ES-I3 (cell line): Measurements from ENCODE around the gene KLHL10.

Experiments
- H3K36me3 ChIP-seq: 2 replicates; pipeline ENCODE4 v1.6.1; 2013; ENCODE audit warnings: mild to moderate bottlenecking, low read length, control low read depth, moderate library complexity; ENCODE audit not compliant: insufficient read depth
- H3K4me1 ChIP-seq: 2 replicates; pipeline ENCODE4 v1.6.1; 2013; ENCODE audit warnings: mild to moderate bottlenecking, control low read depth, low read length; ENCODE audit not compliant: insufficient read depth
- H3K9ac ChIP-seq: 2 replicates; pipeline ENCODE4 v1.6.1; 2013; ENCODE audit warnings: low read depth, mild to moderate bottlenecking, low read length, moderate library complexity
- H3K9me3 ChIP-seq: 2 replicates; pipeline ENCODE4 v1.6.1; 2013; ENCODE audit warnings: mild to moderate bottlenecking, low read length, moderate library complexity; ENCODE audit not compliant: control insufficient read depth, insufficient read depth

Gene KLHL10

DNA sequence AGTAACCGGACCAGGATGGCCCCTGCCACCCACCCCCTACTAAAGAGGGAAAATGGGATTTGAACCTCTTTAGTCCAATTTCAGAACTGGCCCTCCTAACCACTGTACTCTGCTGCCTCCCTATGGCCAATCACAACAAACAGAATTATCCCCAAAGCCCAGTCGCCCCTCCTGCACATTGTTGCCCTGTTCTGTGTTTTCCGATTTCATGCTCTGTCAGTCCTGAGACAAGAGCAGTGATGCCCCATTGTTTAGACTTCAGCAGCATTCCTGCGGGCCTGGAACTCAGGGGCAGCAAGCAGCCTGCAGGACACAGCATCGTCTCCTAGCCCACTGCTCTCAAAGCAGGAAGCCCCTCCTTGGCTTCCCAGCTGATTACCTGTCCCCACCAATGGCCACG is 48.1 kb downstream of the KLHL10 start:
- peaks cover 39% of the 10 kb centered on the region for H3K36me3 ChIP-seq
- no peaks in the 10 kb centered on the region for H3K9me3 ChIP-seq
- H3K4me1 ChIP-seq = no peaks in the 10 kb centered on the region
- no peak overlapping the region for H3K9ac ChIP-seq

- Histone ChIP-seq H3K4me1 (no peaks in the 10 kb centered on the region), H3K9ac (no peak overlapping the region), H3K36me3 (peaks cover 50% of the 10 kb centered on the region), H3K9me3 (no peaks in the 10 kb centered on the region)
Observed at GRCh38 chr17:41888332-41888965, 50.8 kb downstream of the KLHL10 start.

DNA sequence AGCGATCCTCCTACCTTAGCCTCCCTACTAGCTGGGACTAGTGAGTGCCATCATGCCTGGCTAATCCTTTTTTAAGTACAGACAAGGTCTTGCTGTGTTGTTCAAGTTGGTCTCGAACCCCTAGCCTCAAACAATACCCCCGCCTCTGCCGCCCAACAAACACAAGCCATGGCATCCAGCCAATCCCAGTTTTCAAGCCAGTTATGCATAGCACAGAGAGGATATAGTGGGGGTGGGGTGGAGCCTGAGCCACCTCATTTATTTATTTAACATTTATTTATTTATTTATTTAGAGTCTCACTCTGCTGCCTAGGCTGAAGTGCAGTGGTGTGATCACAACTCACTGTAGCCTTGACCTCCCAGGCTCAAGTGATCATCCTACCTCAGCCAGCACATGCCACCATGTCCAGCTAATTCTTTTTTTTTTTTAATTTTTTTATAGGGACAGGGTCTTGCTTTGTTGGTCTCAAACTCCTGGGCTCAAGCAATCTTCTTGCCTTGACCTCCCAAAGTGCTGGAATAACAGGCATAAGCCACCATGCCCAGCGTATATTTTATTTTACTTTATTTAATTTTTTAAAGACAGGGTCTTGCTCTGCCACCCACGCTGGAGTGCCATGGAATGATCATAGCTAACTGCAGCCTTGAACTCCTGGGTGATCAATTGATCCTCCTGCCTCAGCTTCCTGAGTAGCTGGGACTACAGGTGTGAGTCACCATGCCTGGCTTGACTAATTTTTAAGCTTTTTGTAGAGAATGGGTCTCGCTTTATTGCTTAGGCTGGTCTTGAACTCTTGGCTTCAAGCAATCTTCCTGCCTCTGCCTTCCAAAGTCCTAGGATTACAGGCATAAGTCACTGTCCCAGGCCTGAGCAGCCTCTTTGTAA is 53.8 kb downstream of the KLHL10 start:
- Histone ChIP-seq H3K9ac (no peak overlapping the region), H3K9me3 (no peaks in the 10 kb centered on the region), H3K4me1 (no peaks in the 10 kb centered on the region), H3K36me3 (peaks cover 55% of the 10 kb centered on the region)

DNA sequence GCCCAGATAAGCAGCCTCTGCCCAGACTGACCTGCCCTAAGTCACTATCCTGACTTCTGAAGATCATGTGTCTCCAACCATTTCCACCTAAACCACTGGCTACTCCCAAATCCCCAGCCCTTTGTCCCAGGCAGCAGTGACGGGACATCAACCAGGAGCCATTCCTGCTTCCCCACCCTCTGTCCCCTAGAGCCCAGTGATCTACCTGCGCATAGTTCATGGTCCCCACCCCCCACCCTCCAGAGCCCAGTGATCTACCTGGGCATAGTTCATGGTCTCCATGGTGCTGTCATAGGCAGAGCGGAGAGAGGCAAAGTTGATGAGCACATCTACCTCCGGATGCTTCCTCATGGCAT is 54.4 kb downstream of the KLHL10 start:
- Histone ChIP-seq H3K36me3 (peaks cover 51% of the 10 kb centered on the region), H3K4me1 (no peaks in the 10 kb centered on the region)

DNA sequence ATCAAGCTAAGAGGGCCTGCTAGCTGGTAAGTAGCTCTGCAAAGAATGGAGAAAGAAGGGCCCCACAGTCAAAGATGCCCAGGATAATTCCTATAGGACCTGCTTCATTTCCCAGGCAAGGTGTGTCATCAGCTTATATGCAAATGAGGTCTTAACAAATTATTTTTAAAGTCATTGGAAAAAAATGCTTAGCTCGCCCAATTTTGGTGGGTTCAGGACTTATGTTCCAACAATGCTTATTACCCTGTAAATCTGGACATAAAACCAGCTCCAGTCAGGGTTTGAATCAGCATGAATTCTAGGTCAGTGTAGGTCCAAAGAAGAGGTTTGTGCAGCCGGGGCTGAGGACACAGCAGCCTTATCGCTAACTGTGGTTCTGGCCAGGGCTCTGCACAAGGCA is 55.8 kb downstream of the KLHL10 start:
- no peaks in the 10 kb centered on the region for H3K4me1 ChIP-seq
- H3K9ac ChIP-seq = no peak overlapping the region
- no peaks in the 10 kb centered on the region for H3K9me3 ChIP-seq
- H3K36me3 ChIP-seq = peaks cover 50% of the 10 kb centered on the region

More for the DNA sequence above, 54.4 kb downstream of the KLHL10 start:
- Histone ChIP-seq H3K9ac (no peak overlapping the region), H3K9me3 (no peaks in the 10 kb centered on the region)

- Histone ChIP-seq H3K9me3 (no peaks in the 10 kb centered on the region), H3K4me1 (no peaks in the 10 kb centered on the region), H3K9ac (no peak overlapping the region), H3K36me3 (peaks cover 50% of the 10 kb centered on the region)
Observed at GRCh38 chr17:41894791-41895331, 57.2 kb downstream of the KLHL10 start.

DNA sequence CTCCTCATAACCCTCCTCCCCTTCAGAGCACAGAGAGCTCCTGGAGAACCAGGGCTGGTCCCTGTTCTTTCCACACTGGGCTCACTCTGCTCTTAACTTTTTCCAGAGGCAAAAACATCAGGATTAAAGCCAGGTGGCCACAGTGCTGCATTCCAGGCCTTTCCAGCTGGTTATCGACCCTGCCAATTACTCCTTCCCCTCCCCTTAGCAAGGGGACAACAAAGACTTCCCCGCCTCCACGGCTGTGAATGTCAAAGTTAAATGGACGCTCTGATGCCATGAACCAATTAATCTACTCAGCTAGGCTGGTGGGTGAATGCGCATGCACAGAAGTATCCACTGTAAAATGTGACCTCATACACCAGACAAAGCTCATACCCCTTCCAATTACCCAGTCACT is 58.0 kb downstream of the KLHL10 start:
- Histone ChIP-seq H3K9me3 (no peaks in the 10 kb centered on the region), H3K4me1 (no peaks in the 10 kb centered on the region), H3K36me3 (peaks cover 48% of the 10 kb centered on the region), H3K9ac (no peak overlapping the region)

GRCh38 chr17:41896726-41897125 is 59.1 kb downstream of the KLHL10 start:
- Histone ChIP-seq H3K9me3 (no peaks in the 10 kb centered on the region), H3K9ac (no peak overlapping the region), H3K36me3 (peaks cover 48% of the 10 kb centered on the region), H3K4me1 (no peaks in the 10 kb centered on the region)
